Dermis lymphatic vessel endothelial cell (primary cell): ENCODE measurements around the gene CACNA1I. TPM values are rescaled to one million over a fixed set of nuclear protein-coding genes. Genes with fewer than 3 reads are reported as not detected.

Source experiments
- total RNA-seq: library from RNA; depleted of rRNA; stranded (reverse); fragments of >200 nt; gene quantifications from 2 replicates; pipeline ENCODE4 v1.2.1, GENCODE V29; 2014

Gene CACNA1I
- total RNA-seq, result under 0.01 TPM in 1 of 2 replicates, not detected in the other

DNA sequence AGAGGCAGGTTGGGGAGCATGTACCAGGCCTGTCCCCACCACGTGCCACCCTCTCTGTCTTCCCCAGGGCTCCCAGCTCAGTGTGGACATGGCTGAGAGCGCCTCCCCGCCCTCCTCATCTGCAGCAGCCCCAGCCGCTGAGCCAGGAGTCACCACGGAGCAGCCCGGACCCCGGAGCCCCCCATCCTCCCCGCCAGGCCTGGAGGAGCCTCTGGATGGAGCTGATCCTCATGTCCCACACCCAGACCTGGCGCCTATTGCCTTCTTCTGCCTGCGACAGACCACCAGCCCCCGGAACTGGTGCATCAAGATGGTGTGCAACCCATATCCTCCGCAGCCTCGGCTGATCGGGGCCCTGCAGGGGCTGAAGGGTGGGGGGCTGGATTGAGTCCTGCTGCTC, at the start of gene CACNA1I:
Gene CACNA1I, plus strand, starts transcription at position 89 of the 400 bp plus-strand sequence. Its CDS starts 0 bp downstream, at position 89.

DNA sequence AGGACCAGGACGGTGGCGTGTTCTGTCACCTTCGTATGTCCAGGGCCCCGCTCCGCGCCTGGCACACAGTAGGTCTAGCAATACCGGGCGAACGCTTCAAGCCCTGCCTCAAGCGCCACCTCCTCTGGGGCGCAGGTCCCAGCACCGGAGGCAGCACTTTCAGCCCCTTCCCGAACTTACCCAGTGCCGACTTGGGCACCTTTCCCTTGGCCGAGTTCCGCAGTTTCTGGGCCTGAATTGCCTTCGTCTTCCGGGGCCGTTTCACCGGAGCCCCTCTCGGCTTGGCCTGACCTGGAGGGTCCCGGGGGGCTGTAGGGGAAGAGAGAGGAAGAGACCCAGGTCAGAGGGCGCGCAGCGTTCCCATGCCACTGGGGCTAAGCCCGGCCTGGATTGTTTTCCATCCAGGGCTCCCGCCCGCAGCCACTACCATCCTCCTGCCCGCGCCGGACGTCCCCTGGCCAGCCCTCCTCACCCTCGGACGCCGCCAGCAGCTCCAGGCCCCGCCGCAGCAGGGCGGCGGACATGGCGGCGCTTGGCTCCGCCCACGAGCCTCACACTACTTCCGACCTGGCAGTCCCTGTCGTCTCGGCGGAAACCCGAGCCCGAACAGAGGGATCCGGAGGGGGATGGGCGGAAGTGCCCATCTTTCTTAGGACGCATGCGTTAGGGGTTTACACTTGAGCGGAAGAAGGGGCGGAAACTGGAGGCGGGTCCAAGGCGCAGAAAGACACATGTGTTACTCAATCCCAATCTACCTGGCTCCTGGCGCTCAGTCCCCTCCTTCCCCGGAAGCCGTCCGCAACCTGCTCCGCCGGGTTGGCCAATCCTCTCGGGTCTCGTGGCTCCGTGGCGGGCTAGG, 38.1 kb upstream of the CACNA1I start, which contains the start of gene RPS19BP1:
Gene RPS19BP1, minus strand, starts transcription at position 534 of the 859 bp plus-strand sequence. Its CDS starts 10 bp downstream, at position 524.

Other genes starting within 250 kb of the CACNA1I start
- 0.43 and 0.95 TPM in 2 replicates for gene SYNGR1, start 220.8 kb upstream of the CACNA1I start, total RNA-seq
- 9.5 and 10.7 TPM in 2 replicates for gene TAB1, start 171.0 kb upstream of the CACNA1I start, total RNA-seq
- gene MGAT3, start 113.7 kb upstream of the CACNA1I start, total RNA-seq, result not detected in 2 replicates
- gene MIEF1, start 68.5 kb upstream of the CACNA1I start, total RNA-seq, result 10.8 and 13.6 TPM in 2 replicates
- gene ATF4, start 50.2 kb upstream of the CACNA1I start, total RNA-seq, result 141 and 158 TPM in 2 replicates
- gene RPS19BP1, start 38.0 kb upstream of the CACNA1I start, total RNA-seq, result 40.6 and 41.7 TPM in 2 replicates